Measurements from ENCODE around the gene CYTH3. TPM values are rescaled to one million over a fixed set of nuclear protein-coding genes. Genes with fewer than 3 reads are reported as not detected.
"Not testable (repeated sequence)": the region's sequence is repeated elsewhere in the genome, so short reads cannot be mapped to it uniquely, and the experiment has no call there.

CYTH3 gene
- total RNA-seq, 1 donor = 8.3 TPM

DNA sequence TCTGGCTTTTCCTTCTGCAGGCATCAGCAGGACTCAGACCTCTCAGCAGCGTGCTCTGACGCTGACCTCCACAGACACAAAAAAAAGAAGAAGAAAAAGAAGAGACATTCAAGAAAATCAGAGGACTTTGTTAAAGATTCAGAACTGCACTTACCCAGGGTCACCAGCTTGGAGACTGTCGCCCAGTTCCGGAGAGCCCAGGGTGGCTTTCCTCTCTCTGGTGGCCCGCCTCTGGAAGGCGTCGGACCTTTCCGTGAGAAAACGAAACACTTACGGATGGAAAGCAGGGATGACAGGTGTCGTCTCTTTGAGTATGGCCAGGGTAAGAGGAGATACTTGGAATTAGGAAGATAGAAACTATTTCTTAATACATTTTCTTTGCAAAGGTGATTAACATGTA is 115.7 kb downstream of the CYTH3 start:
- Histone ChIP-seq H3K4me3 (ENCODE audit: low read length) (no peak overlapping the region), H3K27me3 (ENCODE audit: insufficient read depth, low read length) (no peaks in the 10 kb centered on the region), H3K9me3 (ENCODE audit: low read depth, low read length) (no peaks in the 10 kb centered on the region), H3K4me1 (ENCODE audit: insufficient read depth, low read length) (no peaks in the 10 kb centered on the region)

DNA sequence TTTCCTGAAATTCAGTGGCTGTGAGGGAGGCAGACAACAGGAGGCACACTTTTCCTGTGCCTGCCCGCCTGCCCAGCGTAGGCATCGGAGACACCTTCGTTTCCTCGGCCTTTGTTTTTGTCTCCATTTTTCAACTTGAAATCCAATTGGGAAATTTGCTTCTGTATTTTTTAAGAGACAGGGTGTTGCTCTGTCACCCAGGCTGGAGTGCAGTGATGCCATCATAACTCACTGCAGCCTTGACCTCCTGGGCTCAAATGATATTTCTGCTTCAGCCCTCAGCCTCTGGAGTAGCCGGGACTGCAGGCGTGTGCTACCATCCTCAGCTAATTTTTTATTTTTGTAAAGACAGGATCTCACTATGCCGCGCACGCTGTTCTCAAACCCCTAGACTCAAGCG is 116.8 kb downstream of the CYTH3 start:
- Histone ChIP-seq H3K27me3 (ENCODE audit: insufficient read depth, low read length) (no peaks in the 10 kb centered on the region), H3K9me3 (ENCODE audit: low read depth, low read length) (no peaks in the 10 kb centered on the region), H3K4me1 (ENCODE audit: insufficient read depth, low read length) (no peaks in the 10 kb centered on the region), H3K4me3 (ENCODE audit: low read length) (no peak overlapping the region)

DNA sequence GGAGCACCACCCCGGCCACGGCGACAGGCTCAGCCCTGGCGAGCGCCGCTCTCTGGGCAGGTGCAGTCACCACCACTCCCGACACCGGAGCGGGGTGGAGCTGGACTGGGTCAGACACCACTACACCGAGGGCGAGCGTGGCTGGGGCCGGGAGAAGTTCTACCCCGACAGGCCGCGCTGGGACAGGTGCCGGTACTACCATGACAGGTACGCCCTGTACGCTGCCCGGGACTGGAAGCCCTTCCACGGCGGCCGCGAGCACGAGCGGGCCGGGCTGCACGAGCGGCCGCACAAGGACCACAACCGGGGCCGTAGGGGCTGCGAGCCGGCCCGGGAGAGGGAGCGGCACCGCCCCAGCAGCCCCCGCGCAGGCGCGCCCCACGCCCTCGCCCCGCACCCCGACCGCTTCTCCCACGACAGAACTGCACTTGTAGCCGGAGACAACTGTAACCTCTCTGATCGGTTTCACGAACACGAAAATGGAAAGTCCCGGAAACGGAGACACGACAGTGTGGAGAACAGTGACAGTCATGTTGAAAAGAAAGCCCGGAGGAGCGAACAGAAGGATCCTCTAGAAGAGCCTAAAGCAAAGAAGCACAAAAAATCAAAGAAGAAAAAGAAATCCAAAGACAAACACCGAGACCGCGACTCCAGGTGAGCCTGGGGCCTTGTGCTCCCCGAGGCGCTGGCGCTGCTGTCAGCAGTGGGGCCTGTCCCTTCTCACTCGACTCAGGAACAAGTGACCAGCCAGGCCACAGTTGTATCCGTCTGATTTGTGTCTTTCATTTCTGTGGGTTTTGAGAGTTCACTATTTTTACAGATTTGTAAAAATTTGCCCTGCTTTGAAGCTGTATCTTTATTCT is 117.7 kb downstream of the CYTH3 start:
- Histone ChIP-seq H3K27me3 (ENCODE audit: insufficient read depth, low read length) (no peaks in the 10 kb centered on the region), H3K4me1 (ENCODE audit: insufficient read depth, low read length) (no peaks in the 10 kb centered on the region), H3K9me3 (ENCODE audit: low read depth, low read length) (no peaks in the 10 kb centered on the region), H3K4me3 (ENCODE audit: low read length) (no peak overlapping the region)

GRCh38 chr7:6153646-6154541 is 118.5 kb downstream of the CYTH3 start:
- H3K9me3 ChIP-seq (ENCODE audit: low read depth, low read length) = no peaks in the 10 kb centered on the region
- no peaks in the 10 kb centered on the region for H3K4me1 ChIP-seq (ENCODE audit: insufficient read depth, low read length)
- no peaks in the 10 kb centered on the region for H3K27me3 ChIP-seq (ENCODE audit: insufficient read depth, low read length)
- no peak overlapping the region for H3K4me3 ChIP-seq (ENCODE audit: low read length)

- Histone ChIP-seq H3K4me1 (ENCODE audit: insufficient read depth, low read length) (no peaks in the 10 kb centered on the region), H3K27me3 (ENCODE audit: insufficient read depth, low read length) (no peaks in the 10 kb centered on the region), H3K4me3 (ENCODE audit: low read length) (no peak overlapping the region), H3K9me3 (ENCODE audit: low read depth, low read length) (no peaks in the 10 kb centered on the region)
Observed at GRCh38 chr7:6151994-6152735, 120.3 kb downstream of the CYTH3 start.

GRCh38 chr7:6151527-6151926 is 120.9 kb downstream of the CYTH3 start:
- not testable (repeated sequence) for H3K9me3 ChIP-seq (ENCODE audit: low read depth, low read length); H3K27me3 ChIP-seq (ENCODE audit: insufficient read depth, low read length); H3K4me1 ChIP-seq (ENCODE audit: insufficient read depth, low read length); H3K4me3 ChIP-seq (ENCODE audit: low read length)

- Histone ChIP-seq H3K9me3 (ENCODE audit: low read depth, low read length) (no peaks in the 10 kb centered on the region), H3K4me1 (ENCODE audit: insufficient read depth, low read length) (no peaks in the 10 kb centered on the region), H3K4me3 (ENCODE audit: low read length) (no peak overlapping the region), H3K27me3 (ENCODE audit: insufficient read depth, low read length) (no peaks in the 10 kb centered on the region)
Observed at GRCh38 chr7:6149996-6150395, 122.4 kb downstream of the CYTH3 start.

DNA sequence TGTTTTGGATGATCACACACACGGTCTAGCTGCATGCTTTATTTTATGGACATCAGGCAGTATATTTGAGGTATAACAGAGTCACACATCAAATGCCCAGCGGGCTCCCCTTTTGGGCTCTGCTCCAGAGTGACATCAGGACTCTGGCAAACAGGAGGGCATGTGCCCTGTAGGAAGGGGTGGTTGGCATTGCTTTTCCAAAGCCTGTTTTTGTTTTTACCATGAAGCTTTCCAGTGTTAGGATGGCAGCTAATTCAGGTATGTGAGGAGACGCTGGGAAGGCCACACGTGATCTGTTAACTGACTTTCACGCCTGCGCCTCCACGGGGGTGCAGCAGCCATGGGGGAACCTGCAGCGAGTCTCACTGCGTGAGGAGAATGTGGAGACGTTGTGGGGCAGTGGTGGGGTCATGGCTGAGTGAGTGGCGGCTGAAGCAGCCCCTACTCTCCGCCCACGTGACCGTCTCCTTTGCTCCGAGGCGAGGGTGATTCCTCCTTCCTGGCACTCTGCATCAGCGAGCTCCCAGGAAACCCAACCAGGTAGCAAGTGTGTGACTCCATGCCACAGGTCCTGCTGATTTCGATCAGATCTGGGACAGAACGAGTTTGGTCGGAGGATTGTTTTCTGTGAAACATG is 123.6 kb downstream of the CYTH3 start:
- Histone ChIP-seq H3K4me3 (ENCODE audit: low read length) (no peak overlapping the region), H3K9me3 (ENCODE audit: low read depth, low read length) (no peaks in the 10 kb centered on the region), H3K27me3 (ENCODE audit: insufficient read depth, low read length) (no peaks in the 10 kb centered on the region), H3K4me1 (ENCODE audit: insufficient read depth, low read length) (no peaks in the 10 kb centered on the region)

DNA sequence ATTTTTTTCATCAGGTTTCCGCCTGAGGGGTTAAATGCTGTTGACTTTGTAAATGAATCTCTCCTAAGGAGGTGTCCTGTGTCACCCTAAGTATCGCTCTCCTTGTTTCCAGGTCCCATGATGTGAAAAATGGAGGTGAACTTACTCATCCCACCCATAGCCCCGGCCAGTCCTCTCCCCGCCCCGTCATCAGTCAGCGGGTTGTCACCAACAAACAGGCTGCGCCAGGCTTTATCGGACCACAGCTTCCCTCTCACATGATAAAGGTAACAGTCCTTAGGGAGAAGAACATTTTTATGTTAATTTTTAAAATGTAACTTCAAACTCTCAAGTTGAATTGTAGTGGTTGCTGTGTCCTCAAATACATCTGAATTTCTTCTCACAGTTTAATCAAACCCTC is 124.8 kb downstream of the CYTH3 start:
- Histone ChIP-seq H3K4me3 (ENCODE audit: low read length) (no peak overlapping the region), H3K27me3 (ENCODE audit: insufficient read depth, low read length) (no peaks in the 10 kb centered on the region), H3K4me1 (ENCODE audit: insufficient read depth, low read length) (no peaks in the 10 kb centered on the region), H3K9me3 (ENCODE audit: low read depth, low read length) (no peaks in the 10 kb centered on the region)

- Histone ChIP-seq H3K4me1 (ENCODE audit: insufficient read depth, low read length) (no peaks in the 10 kb centered on the region), H3K27me3 (ENCODE audit: insufficient read depth, low read length) (no peaks in the 10 kb centered on the region), H3K9me3 (ENCODE audit: low read depth, low read length) (no peaks in the 10 kb centered on the region), H3K4me3 (ENCODE audit: low read length) (no peak overlapping the region)
Observed at GRCh38 chr7:6146666-6147065, 125.8 kb downstream of the CYTH3 start.

DNA sequence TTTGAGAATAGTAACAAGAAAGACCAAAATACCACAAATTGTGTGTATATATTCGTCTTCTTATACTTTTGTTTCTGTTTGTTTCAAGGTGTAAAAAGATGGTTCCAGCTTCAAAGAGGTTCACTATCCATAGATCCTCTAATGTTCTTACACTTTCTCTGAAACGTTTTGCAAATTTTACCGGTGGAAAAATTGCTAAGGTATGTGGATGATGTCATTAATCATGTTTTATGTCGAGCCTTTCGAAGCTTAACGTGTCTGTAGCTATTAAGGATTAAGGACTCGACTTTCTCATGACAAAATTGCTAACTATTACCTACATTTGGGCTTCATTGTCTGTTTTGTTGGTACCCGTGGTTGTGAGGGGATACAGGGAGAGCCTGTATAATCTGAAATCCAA is 128.4 kb downstream of the CYTH3 start:
- Histone ChIP-seq H3K4me3 (ENCODE audit: low read length) (no peak overlapping the region), H3K27me3 (ENCODE audit: insufficient read depth, low read length) (no peaks in the 10 kb centered on the region), H3K9me3 (ENCODE audit: low read depth, low read length) (no peaks in the 10 kb centered on the region), H3K4me1 (ENCODE audit: insufficient read depth, low read length) (peaks cover 7% of the 10 kb centered on the region)

DNA sequence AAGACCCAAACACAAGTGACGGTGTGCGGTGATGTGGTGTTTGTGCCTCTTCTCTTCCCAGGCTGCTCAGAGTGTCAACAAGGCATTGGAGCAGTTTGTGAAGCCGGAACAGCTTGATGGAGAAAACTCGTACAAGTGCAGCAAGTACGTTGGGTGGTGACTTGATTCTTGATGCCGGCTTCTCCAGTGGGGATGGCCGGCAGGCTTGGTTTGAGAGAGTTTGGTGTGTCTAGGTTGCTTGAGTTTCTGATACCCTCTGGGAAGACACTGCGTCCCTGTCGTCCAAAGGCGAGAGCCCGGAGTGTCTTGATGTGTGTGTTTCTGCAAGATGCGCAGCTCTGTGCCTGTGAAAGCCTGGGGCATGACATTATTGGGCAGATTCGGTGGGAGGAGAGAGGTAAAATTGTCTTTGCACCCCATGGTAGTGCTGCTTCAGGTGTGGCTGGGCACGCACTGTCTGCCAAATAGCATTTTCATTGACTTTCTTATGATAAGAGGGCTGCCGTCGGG is 129.5 kb downstream of the CYTH3 start:
- no peaks in the 10 kb centered on the region for H3K27me3 ChIP-seq (ENCODE audit: insufficient read depth, low read length)

GRCh38 chr7:6139189-6139996 is 133.0 kb downstream of the CYTH3 start:
- no peak overlapping the region for H3K4me3 ChIP-seq (ENCODE audit: low read length)
- no peaks in the 10 kb centered on the region for H3K27me3 ChIP-seq (ENCODE audit: insufficient read depth, low read length)
- H3K9me3 ChIP-seq (ENCODE audit: low read depth, low read length) = no peaks in the 10 kb centered on the region
- H3K4me1 ChIP-seq (ENCODE audit: insufficient read depth, low read length) = peaks cover 12% of the 10 kb centered on the region

More for the DNA sequence above, 129.5 kb downstream of the CYTH3 start:
- Histone ChIP-seq H3K9me3 (ENCODE audit: low read depth, low read length) (no peaks in the 10 kb centered on the region), H3K4me1 (ENCODE audit: insufficient read depth, low read length) (peaks cover 12% of the 10 kb centered on the region), H3K4me3 (ENCODE audit: low read length) (no peak overlapping the region)

DNA sequence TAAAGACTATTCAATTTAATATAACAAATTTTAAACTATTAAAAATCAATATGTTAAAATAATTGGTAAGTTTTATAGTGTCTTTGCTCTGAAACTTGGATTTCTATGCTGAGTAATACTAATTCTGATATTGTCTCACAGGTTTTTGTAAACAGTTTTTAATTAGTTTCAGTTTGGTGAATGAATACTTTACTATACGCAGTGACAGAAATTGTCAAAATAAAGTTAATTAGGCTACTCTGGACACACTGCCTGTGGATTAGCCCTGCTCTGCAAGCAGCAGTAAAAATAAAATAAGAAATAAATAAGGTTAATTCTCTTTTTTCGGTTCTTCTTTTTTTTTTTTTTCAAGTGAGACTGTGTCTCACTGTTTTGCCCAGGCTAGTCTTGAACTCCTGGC is 135.9 kb downstream of the CYTH3 start:
- Histone ChIP-seq H3K4me1 (ENCODE audit: insufficient read depth, low read length) (peaks cover 12% of the 10 kb centered on the region), H3K4me3 (ENCODE audit: low read length) (no peak overlapping the region), H3K27me3 (ENCODE audit: insufficient read depth, low read length) (no peaks in the 10 kb centered on the region), H3K9me3 (ENCODE audit: low read depth, low read length) (no peaks in the 10 kb centered on the region)
